HL-60 (cell line): ENCODE measurements around the gene VSIG1.

ENCODE experiments used
- CTCF ChIP-seq: IDR thresholded peaks from one replicate; pipeline ENCODE4 v1.5.1; 2011; ENCODE audit warnings: low read length, control low read depth, inconsistent platforms; ENCODE audit not compliant: insufficient read depth
- GABPA ChIP-seq: IDR thresholded peaks from 2 replicates; pipeline ENCODE4 v1.6.1; 2012; ENCODE audit warnings: low read depth
- POLR2AphosphoS5 ChIP-seq: IDR thresholded peaks from 2 replicates; pipeline ENCODE4 v1.6.1; 2012; ENCODE audit warnings: low read depth
- REST ChIP-seq: IDR thresholded peaks from 2 replicates; pipeline ENCODE4 v1.6.1; 2012; ENCODE audit warnings: low read depth; ENCODE audit not compliant: insufficient replicate concordance
- SPI1 ChIP-seq: IDR thresholded peaks from 2 replicates; pipeline ENCODE4 v1.6.1; 2012; ENCODE audit warnings: low read depth, mild to moderate bottlenecking, borderline replicate concordance

- TF ChIP-seq CTCF (no peak), GABPA (no peak), SPI1 (no peak), POLR2AphosphoS5 (no peak), REST (no peak)
Observed at GRCh38 chrX:108123591-108124366, 78.9 kb downstream of the VSIG1 start.
